Transverse colon (tissue), 4 donors: ENCODE data around the gene LMO4. TPM values are rescaled to one million over a fixed set of nuclear protein-coding genes. Genes with fewer than 3 reads are reported as not detected.

Experiments used
- DNase-seq: peaks from one replicate; pipeline ENCODE4 v3.0.0-alpha.2; 2019
- H3K27ac ChIP-seq, 4 donors: fragments of 200-600 bp; sonication (generic); 2 replicates each; pipeline ENCODE4 v1.5.1; 2016 to 2018; ENCODE audit warnings: inconsistent platforms in 4 of 4
- H3K27me3 ChIP-seq: fragments of 200-600 bp; sonication (generic); 2 replicates; pipeline ENCODE4 v1.5.1; 2017; ENCODE audit warnings: inconsistent platforms
- H3K36me3 ChIP-seq, 4 donors: fragments of 200-600 bp; sonication (generic); 2 replicates each; pipeline ENCODE4 v1.5.1; 2017 to 2019; ENCODE audit warnings: inconsistent platforms in 4 of 4
- H3K4me1 ChIP-seq, 4 donors: fragments of 200-600 bp; sonication (generic); 2 replicates each; pipeline ENCODE4 v1.5.1; 2017 to 2020; ENCODE audit warnings: inconsistent platforms in 4 of 4
- H3K4me3 ChIP-seq, 4 donors: fragments of 200-600 bp; sonication (generic); 1 replicate in 1 of 4; 2 replicates in 3 of 4; pipeline versions ENCODE4 v1.5.1 to v1.6.1; 2017 to 2019; ENCODE audit warnings: inconsistent platforms in 4 of 4
- H3K9me3 ChIP-seq, 2 donors: fragments of 200-600 bp; sonication (generic); 2 replicates each; pipeline ENCODE4 v1.5.1; 2017 to 2019; ENCODE audit warnings: inconsistent platforms in 2 of 2
- EP300 ChIP-seq: sonication (generic); formaldehyde crosslinking; IDR thresholded peaks from one replicate; pipeline ENCODE4 v1.6.1; 2017; ENCODE audit warnings: antibody characterized with exemption, low read depth
- POLR2A ChIP-seq: fragments of 450-650 bp; IDR thresholded peaks from one replicate; pipeline ENCODE4 v1.6.1; 2016; ENCODE audit warnings: antibody characterized with exemption, mild to moderate bottlenecking, moderate library complexity
- POLR2AphosphoS5 ChIP-seq, 3 donors: sonication (generic); formaldehyde crosslinking; IDR thresholded peaks; one replicate each; pipeline ENCODE4 v1.6.1; 2016; ENCODE audit warnings: antibody characterized with exemption in 3 of 3
- WGBS, 2 donors: methylation state at CpG; one replicate each; pipeline ENCODE4 v1.1.5; 2018; ENCODE audit warnings: low coverage in 1 of 2; 5-methylcytosine and 5-hydroxymethylcytosine counted together
- in situ Hi-C, 4 donors: fragments of 200-750 bp; cut with MboI; loops; one replicate each; pipeline versions ENCODE4 v1.15.0 to v1.15.1; 2017; ENCODE audit warnings: low sequenced_read_pairs in 3 of 4, low pct_ligation_motif_present in 1 of 4, low pct_unique_long_range_greater_than_20kb in 1 of 4
- intact Hi-C: fragments of 100-400 bp; cut with DNase I; formaldehyde crosslinking; loops from one replicate; pipeline ENCODE4 v1.15.1; 2023; ENCODE audit warnings: low total_unique reads
- total RNA-seq, 4 donors: library from RNA; depleted of rRNA; stranded (reverse); fragments of >200 nt; gene quantifications; one replicate each; pipeline ENCODE4 v1.1.0, GENCODE V29; 2016
- TF ChIP-seq, protein P1 (sequence below), 5 experiments: fragments of 200-600 bp in 3 of 5; fragments of 450-650 bp in 2 of 5; sonication (generic) in 3 of 5; IDR thresholded peaks; 1 replicate in 2 of 5; 2 replicates in 3 of 5; pipeline ENCODE4 v1.5.1; 2016 to 2017; ENCODE audit warnings: antibody characterized with exemption in 5 of 5, inconsistent platforms in 3 of 5, mild to moderate bottlenecking in 2 of 5, moderate library complexity in 1 of 5

The LMO4 gene
- total RNA-seq, 4 donors from 2014 or later, result 8.4 to 22.4 (median 16.4) TPM

DNA sequence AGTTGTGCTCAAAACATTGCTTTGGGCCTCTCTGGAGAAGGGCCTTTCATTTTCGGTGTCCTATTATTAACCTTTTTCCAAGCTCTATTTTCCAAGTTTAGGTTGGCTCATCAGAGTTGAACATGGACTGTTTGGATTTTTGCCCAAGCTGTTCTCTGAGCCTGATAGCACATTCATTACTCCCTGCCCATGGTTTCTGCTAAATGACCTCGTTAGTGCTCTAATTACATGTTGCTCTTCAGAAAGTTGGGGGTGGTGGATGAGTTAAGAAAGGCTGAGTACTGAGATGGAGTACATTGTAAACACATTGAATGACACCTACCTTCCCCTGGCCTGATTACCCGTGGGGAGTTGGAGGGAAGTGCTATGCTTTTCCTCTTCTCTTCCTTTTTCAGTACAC lies 38.9 kb downstream of the LMO4 start:
- TF ChIP-seq POLR2AphosphoS5 (IDR thresholded peaks at IDR 0.05), result no peak
- in situ Hi-C loops (no loop called here), intact Hi-C loops (no loop called here)
- 59 to 79% methylated on average over 3 of the region's 3 CpGs for WGBS, 2 donors
- Histone ChIP-seq H3K27ac (no peak overlapping the region), H3K36me3 (no peaks in the 10 kb centered on the region), H3K9me3 (no peaks in the 10 kb centered on the region), H3K27me3 (no peaks in the 10 kb centered on the region), H3K4me1 (no peaks in the 10 kb centered on the region), H3K4me3 (no peak overlapping the region)
- DNase-seq, result no peak

DNA sequence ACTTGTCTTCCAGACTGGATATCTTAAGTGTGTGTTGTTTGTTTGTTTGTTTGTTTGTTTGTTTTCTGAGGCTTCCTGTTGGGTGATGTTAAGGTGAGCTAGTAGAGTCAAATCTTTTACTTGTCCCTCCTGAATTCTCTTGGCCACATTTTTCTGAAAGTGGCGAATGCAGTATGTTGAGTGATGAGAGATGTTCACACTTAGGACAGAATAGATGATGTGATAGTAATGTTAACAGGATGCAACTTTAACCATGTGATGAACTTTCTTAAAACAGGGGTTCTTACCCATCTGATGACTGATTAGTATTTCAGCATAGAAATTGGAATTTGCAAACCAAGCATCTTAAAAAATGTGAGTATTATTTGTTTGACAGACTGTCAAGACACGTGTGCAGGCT lies 40.2 kb downstream of the LMO4 start:
- Histone ChIP-seq H3K4me3 (no peak overlapping the region), H3K27me3 (no peaks in the 10 kb centered on the region), H3K9me3 (no peaks in the 10 kb centered on the region), H3K27ac (no peak overlapping the region), H3K4me1 (no peaks in the 10 kb centered on the region), H3K36me3 (no peaks in the 10 kb centered on the region)
- intact Hi-C loops, result no loop called here
- TF ChIP-seq, protein P1, sequence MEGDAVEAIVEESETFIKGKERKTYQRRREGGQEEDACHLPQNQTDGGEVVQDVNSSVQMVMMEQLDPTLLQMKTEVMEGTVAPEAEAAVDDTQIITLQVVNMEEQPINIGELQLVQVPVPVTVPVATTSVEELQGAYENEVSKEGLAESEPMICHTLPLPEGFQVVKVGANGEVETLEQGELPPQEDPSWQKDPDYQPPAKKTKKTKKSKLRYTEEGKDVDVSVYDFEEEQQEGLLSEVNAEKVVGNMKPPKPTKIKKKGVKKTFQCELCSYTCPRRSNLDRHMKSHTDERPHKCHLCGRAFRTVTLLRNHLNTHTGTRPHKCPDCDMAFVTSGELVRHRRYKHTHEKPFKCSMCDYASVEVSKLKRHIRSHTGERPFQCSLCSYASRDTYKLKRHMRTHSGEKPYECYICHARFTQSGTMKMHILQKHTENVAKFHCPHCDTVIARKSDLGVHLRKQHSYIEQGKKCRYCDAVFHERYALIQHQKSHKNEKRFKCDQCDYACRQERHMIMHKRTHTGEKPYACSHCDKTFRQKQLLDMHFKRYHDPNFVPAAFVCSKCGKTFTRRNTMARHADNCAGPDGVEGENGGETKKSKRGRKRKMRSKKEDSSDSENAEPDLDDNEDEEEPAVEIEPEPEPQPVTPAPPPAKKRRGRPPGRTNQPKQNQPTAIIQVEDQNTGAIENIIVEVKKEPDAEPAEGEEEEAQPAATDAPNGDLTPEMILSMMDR (IDR thresholded peaks at IDR 0.05), result no peak
- TF ChIP-seq EP300 (no peak), POLR2AphosphoS5 (IDR thresholded peaks at IDR 0.05) (no peak), POLR2A (no peak)
- in situ Hi-C loops, result no loop called here
- WGBS, 2 donors, result 67 to 89% methylated on average over 2 of the region's 2 CpGs
- DNase-seq, result no peak

DNA sequence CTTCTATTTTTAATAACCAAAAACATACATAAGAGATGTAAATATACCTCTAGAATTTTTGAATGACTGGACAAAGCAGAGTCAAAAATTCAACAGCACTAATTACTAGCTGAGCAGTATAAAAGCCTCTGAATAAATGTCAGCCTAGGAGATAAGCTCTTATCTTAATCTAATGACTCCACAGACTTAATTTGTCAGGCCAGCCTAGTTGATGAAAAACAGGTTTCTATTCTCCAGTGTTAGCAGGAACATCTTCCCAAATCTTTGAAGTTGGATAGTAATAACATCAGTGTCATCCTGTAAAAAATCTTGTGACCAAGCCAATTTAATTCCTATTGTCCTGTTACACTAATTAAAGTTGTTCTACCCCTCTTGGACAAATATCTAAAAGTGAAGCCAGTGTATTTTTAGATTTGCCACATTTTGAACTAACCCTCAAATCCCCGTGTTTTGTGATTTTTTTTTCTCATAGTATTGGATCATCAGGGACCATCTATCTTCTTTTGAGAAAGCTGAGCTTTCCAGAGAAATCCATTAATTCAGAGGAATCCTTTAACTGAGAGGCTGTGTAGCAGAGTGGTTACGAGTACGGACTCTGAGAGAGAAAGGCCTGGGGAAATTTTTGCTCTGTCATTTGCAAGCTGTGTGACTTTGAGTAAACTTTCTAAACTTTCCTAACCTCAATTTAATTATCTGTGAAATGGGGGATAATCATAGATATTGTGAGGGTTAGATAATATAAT lies 41.2 kb downstream of the LMO4 start:
- in situ Hi-C loops, result no loop called here
- Histone ChIP-seq H3K27ac (no peak overlapping the region), H3K4me3 (no peak overlapping the region), H3K36me3 (no peaks in the 10 kb centered on the region), H3K9me3 (no peaks in the 10 kb centered on the region), H3K4me1 (no peaks in the 10 kb centered on the region), H3K27me3 (no peaks in the 10 kb centered on the region)
- TF ChIP-seq POLR2A, result no peak
- TF ChIP-seq, protein P1 (IDR thresholded peaks at IDR 0.05), result no peak
- TF ChIP-seq EP300, result no peak
- TF ChIP-seq POLR2AphosphoS5 (IDR thresholded peaks at IDR 0.05), result no peak
- intact Hi-C loops, result no loop called here
- DNase-seq, result no peak
- 74 to 82% methylated on average over 3 of the region's 3 CpGs for WGBS, 2 donors

DNA sequence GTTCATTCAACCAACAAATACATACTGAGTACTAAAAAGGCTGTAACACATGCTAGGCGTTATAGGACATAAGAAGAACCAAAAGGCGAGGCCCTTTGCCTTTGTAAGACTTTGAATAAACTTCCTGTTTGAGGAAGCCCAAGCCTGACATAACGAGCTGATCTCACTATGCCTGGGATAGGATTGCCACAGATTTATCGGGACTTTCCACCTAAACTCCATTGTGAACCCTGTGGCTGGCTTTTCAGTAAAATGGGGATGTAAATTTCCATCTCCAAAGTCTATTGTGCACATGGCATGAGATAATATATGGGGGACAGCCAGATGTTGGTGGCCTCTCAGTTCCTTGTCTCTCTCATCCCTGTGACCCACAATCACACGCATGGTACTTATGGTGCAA lies 41.9 kb downstream of the LMO4 start:
- no peaks in the 10 kb centered on the region for H3K27me3 ChIP-seq
- H3K4me1 ChIP-seq, result no peaks in the 10 kb centered on the region
- H3K27ac ChIP-seq, result no peak overlapping the region
- TF ChIP-seq POLR2A (no peak), POLR2AphosphoS5 (IDR thresholded peaks at IDR 0.05) (no peak), EP300 (no peak)
- TF ChIP-seq, protein P1 (IDR thresholded peaks at IDR 0.05), result no peak
- in situ Hi-C loops (no loop called here), intact Hi-C loops (no loop called here)
- no peaks in the 10 kb centered on the region for H3K9me3 ChIP-seq
- DNase-seq, result no peak
- 59% methylated on average over 5 of the region's 5 CpGs; no CpG with 5 or more reads in 1 of the 2 donors for WGBS, 2 donors
- H3K4me3 ChIP-seq, result no peak overlapping the region
- no peaks in the 10 kb centered on the region for H3K36me3 ChIP-seq

DNA sequence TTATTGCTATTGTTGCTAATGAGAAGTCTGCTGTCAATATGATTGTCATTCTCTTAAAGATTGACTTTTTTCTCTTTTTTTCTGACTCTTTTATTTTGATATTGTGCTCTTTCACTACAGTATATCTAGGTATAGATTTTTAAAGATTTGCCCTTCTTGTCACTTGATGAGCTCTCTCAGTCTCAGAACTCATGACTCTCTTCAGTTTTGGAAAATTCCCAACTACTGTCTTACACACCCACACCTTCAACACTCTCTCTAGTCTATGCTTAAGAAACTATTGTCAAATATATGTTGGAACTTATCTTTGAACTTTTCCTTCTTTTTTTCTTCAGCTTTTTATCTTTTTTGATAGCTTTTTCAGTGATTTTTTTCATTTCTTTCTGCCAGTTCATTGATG lies 50.6 kb downstream of the LMO4 start:
- intact Hi-C loops, result no loop called here
- Histone ChIP-seq H3K4me1 (no peaks in the 10 kb centered on the region), H3K36me3 (no peaks in the 10 kb centered on the region), H3K4me3 (no peak overlapping the region), H3K9me3 (peaks cover 3 to 4% of the 10 kb centered on the region in 2 donors), H3K27me3 (no peaks in the 10 kb centered on the region), H3K27ac (no peak overlapping the region)
- in situ Hi-C loops, result no loop called here
- DNase-seq, result no peak
- TF ChIP-seq POLR2A, result no peak
- TF ChIP-seq, protein P1 (IDR thresholded peaks at IDR 0.05), result no peak
